A549 (cell line): ENCODE measurements around the gene VPS26A. TPM values are rescaled to one million over a fixed set of nuclear protein-coding genes. Genes with fewer than 3 reads are reported as not detected.
A peak's percentile ranks its signal among the peaks of the same experiment; 100 is the strongest.

Experiments
- ATAC-seq, 2 experiments: fragments of 200-7000 bp in 1 of 2; fragments of >200 bp in 1 of 2; cut with Nextera tagmentation in 1 of 2; cut with Tn5 transposase in 1 of 2; 3 replicates each; pipeline versions ENCODE4 v1.8.0 to v1.9.1; 2018 to 2020; ENCODE audit warnings: mild to moderate bottlenecking in 1 of 2, moderate library complexity in 1 of 2
- CTCF ChIA-PET: fragments of 300-600 bp; sonication (Branson Sonifier 250); formaldehyde crosslinking; extraction: SDS; loops from one replicate; lab custom pipeline; 2021; ENCODE audit warnings: antibody characterized with exemption, inconsistent platforms; lab: Yijun Ruan, JAX
- POLR2A ChIA-PET: fragments of 350-600 bp; formaldehyde crosslinking; extraction: SDS; loops from one replicate; lab custom pipeline; 2021; ENCODE audit warnings: antibody characterized with exemption, inconsistent platforms; lab: Yijun Ruan, JAX
- DNase-seq, 2 experiments: peaks; one replicate each; pipeline versions ENCODE4 v3.0.0 to v3.0.0-alpha.2; 2011 to 2016; ENCODE audit warnings: low read depth in 1 of 2, low spot score in 1 of 2
- FAIRE-seq: peaks from 2 replicates; lab custom pipeline; 2011; peaks lifted over from hg19 to GRCh38; lab: Jason Lieb, UNC
- H3K27ac ChIP-seq, 2 experiments: fragments of >200 bp; sonication (Bioruptor Twin); formaldehyde crosslinking; 3 replicates each; pipeline ENCODE4 v1.5.1; 2016 to 2017
- H3K4me1 ChIP-seq: fragments of >200 bp; sonication (Bioruptor Twin); formaldehyde crosslinking; 3 replicates; pipeline ENCODE4 v1.6.1; 2016
- H3K4me2 ChIP-seq: fragments of >200 bp; sonication (Bioruptor Twin); formaldehyde crosslinking; 3 replicates; pipeline ENCODE4 v1.6.1; 2016
- H3K4me3 ChIP-seq: fragments of >200 bp; sonication (Bioruptor Twin); formaldehyde crosslinking; 3 replicates; pipeline ENCODE4 v1.5.1; 2016
- H3K9me3 ChIP-seq: fragments of >200 bp; sonication (Bioruptor Twin); formaldehyde crosslinking; 3 replicates; pipeline ENCODE4 v1.6.1; 2016
- ATOH8 ChIP-seq: fragments of 250-450 bp; sonication (Bioruptor Pico); IDR thresholded peaks from 2 replicates; pipeline ENCODE4 v1.5.0; 2020; ENCODE audit warnings: low read depth, mild to moderate bottlenecking, moderate library complexity
- CBX2 ChIP-seq: fragments of 200-600 bp; sonication (generic); IDR thresholded peaks from 2 replicates; pipeline ENCODE4 v1.6.1; 2016; ENCODE audit warnings: low read depth, mild to moderate bottlenecking, borderline replicate concordance
- CEBPB ChIP-seq, 2 experiments: fragments of >200 bp in 1 of 2; sonication (Bioruptor Twin) in 1 of 2; formaldehyde crosslinking in 1 of 2; IDR thresholded peaks; 2 replicates each; pipeline ENCODE4 v1.6.1; 2012 to 2016
- CHD2 ChIP-seq: fragments of 150-350 bp; IDR thresholded peaks from 2 replicates; pipeline ENCODE4 v1.6.1; 2014; ENCODE audit warnings: low read length; ENCODE audit not compliant: partially characterized antibody
- CTCF ChIP-seq: fragments of >200 bp; sonication (Bioruptor Twin); formaldehyde crosslinking; IDR thresholded peaks from 3 replicates; pipeline ENCODE4 v1.5.1; 2016
- EHMT2 ChIP-seq: fragments of 200-600 bp; sonication (generic); IDR thresholded peaks from 2 replicates; pipeline ENCODE4 v1.6.1; 2016; ENCODE audit warnings: antibody characterized with exemption, low read depth, mild to moderate bottlenecking, moderate library complexity
- EP300 ChIP-seq, 2 experiments: fragments of >200 bp; sonication (Bioruptor Twin); formaldehyde crosslinking; IDR thresholded peaks; 2 replicates in 1 of 2; 3 replicates in 1 of 2; pipeline ENCODE4 v1.6.1; 2016 to 2017
- ESRRA ChIP-seq: fragments of 150-350 bp; IDR thresholded peaks from 2 replicates; pipeline ENCODE4 v1.6.1; 2014; ENCODE audit warnings: mild to moderate bottlenecking, low read length, borderline replicate concordance
- FOSB ChIP-seq: fragments of 250-450 bp; sonication (Bioruptor Pico); IDR thresholded peaks from 2 replicates; pipeline ENCODE4 v1.5.0; 2020; ENCODE audit warnings: mild to moderate bottlenecking, moderate library complexity
- FOXS1 ChIP-seq: fragments of 250-450 bp; sonication (Bioruptor Pico); IDR thresholded peaks from 2 replicates; pipeline ENCODE4 v1.5.0; 2020; ENCODE audit warnings: mild to moderate bottlenecking, moderate library complexity
- GATA3 ChIP-seq: IDR thresholded peaks from 2 replicates; pipeline ENCODE4 v1.6.1; 2012; ENCODE audit warnings: borderline replicate concordance
- HDAC2 ChIP-seq: fragments of 200-600 bp; sonication (generic); IDR thresholded peaks from 2 replicates; pipeline ENCODE4 v1.6.1; 2016
- HES2 ChIP-seq: fragments of >200 bp; sonication (Bioruptor Twin); formaldehyde crosslinking; IDR thresholded peaks from 2 replicates; pipeline ENCODE4 v1.6.1; 2016
- HOXA7 ChIP-seq: fragments of 250-450 bp; sonication (Bioruptor Pico); IDR thresholded peaks from 2 replicates; pipeline ENCODE4 v1.5.0; 2020; ENCODE audit warnings: mild to moderate bottlenecking, moderate library complexity
- HOXB13 ChIP-seq: fragments of 250-450 bp; sonication (Bioruptor Pico); IDR thresholded peaks from 2 replicates; pipeline ENCODE4 v1.5.0; 2020; ENCODE audit warnings: low read depth, mild to moderate bottlenecking, moderate library complexity
- JUN ChIP-seq, 2 experiments: fragments of >200 bp; sonication (Bioruptor Twin); formaldehyde crosslinking; IDR thresholded peaks; 2 replicates in 1 of 2; 3 replicates in 1 of 2; pipeline ENCODE4 v1.6.1; 2016 to 2017
- JUNB ChIP-seq: fragments of >200 bp; sonication (Bioruptor Twin); formaldehyde crosslinking; IDR thresholded peaks from 2 replicates; pipeline ENCODE4 v1.6.1; 2016
- NFE2L2 ChIP-seq: fragments of 150-350 bp; conservative IDR thresholded peaks from 2 replicates; pipeline ENCODE4 v1.6.1; 2014; ENCODE audit warnings: low read length
- PBX3 ChIP-seq: IDR thresholded peaks from 2 replicates; pipeline ENCODE4 v1.6.1; 2012
- POLR2A ChIP-seq: IDR thresholded peaks from 2 replicates; pipeline ENCODE4 v1.6.1; 2012; ENCODE audit warnings: mild to moderate bottlenecking, low read length
- POLR2AphosphoS2 ChIP-seq: conservative IDR thresholded peaks from 2 replicates; pipeline ENCODE4 v1.6.1; 2012; ENCODE audit warnings: low read length, improper control_type of control experiment, inconsistent platforms
- RARB ChIP-seq: fragments of 250-450 bp; sonication (Bioruptor Pico); IDR thresholded peaks from 2 replicates; pipeline ENCODE4 v1.8.0; 2021; ENCODE audit warnings: mild to moderate bottlenecking, moderate library complexity
- RFX5 ChIP-seq: fragments of 450-650 bp; IDR thresholded peaks from 2 replicates; pipeline ENCODE4 v1.7.1; 2014; ENCODE audit warnings: antibody characterized with exemption, mild to moderate bottlenecking, moderate library complexity
- RNF2 ChIP-seq: fragments of 200-600 bp; sonication (generic); IDR thresholded peaks from 2 replicates; pipeline ENCODE4 v1.6.1; 2016; ENCODE audit warnings: low read depth, mild to moderate bottlenecking, antibody characterized with exemption, moderate library complexity, borderline replicate concordance
- SMC3 ChIP-seq: fragments of >200 bp; sonication (Bioruptor Twin); formaldehyde crosslinking; IDR thresholded peaks from 3 replicates; pipeline ENCODE4 v1.6.1; 2018; ENCODE audit warnings: inconsistent platforms
- TFCP2L1 ChIP-seq: fragments of 250-450 bp; sonication (Bioruptor Pico); IDR thresholded peaks from 2 replicates; pipeline ENCODE4 v1.5.0; 2021; ENCODE audit warnings: mild to moderate bottlenecking
- USF2 ChIP-seq: fragments of 450-650 bp; IDR thresholded peaks from 2 replicates; pipeline ENCODE4 v1.6.1; 2014; ENCODE audit warnings: antibody characterized with exemption
- ZFP36 ChIP-seq: fragments of 450-650 bp; IDR thresholded peaks from 2 replicates; pipeline ENCODE4 v1.6.1; 2014; ENCODE audit warnings: borderline replicate concordance; ENCODE audit not compliant: partially characterized antibody
- WGBS: methylation state at CpG from one replicate; pipeline ENCODE4 v1.1.6; 2017; ENCODE audit errors: missing lambda C conversion rate; 5-methylcytosine and 5-hydroxymethylcytosine counted together
- polyA plus RNA-seq, 4 experiments: library from polyadenylated mRNA; depleted of rRNA in 3 of 4; stranded (reverse); fragments of >200 nt; fragmentation: RNase III in 1 of 4; extraction: RNeasy Plus Mini Kit Qiagen cat#74134 plus additional on column Dnase treatment in 1 of 4; gene quantifications; 2 replicates in 3 of 4; 3 replicates in 1 of 4; pipeline ENCODE4 v1.2.3, GENCODE V29; 2011 to 2017

Gene VPS26A
- polyA plus RNA-seq, 2 of the 4 experiments (the other 2 are of a cell fraction), result 52.6 to 62.6 TPM

- H3K4me2 ChIP-seq, result no peak overlapping the region
- H3K27ac ChIP-seq, result no peak overlapping the region
- ChIA-PET CTCF (interaction anchor here (0.6 to 5.3 kb wide), 5 partner anchors 11 to 101 kb away, joined by 3 to 41 read pairs (median 3); no protein-coding TSS in a partner anchor), POLR2A (no interaction called here)
- H3K4me1 ChIP-seq, result no peaks in the 10 kb centered on the region
- no peak overlapping the region for H3K4me3 ChIP-seq
- TF ChIP-seq GATA3, result no peak
- no peak for TF ChIP-seq EHMT2
- TF ChIP-seq ZFP36, result no peak
- TF ChIP-seq FOSB (CRISPR knock-in tag), result no peak
- no peak for TF ChIP-seq ATOH8 (CRISPR knock-in tag)
- TF ChIP-seq RARB, result no peak
- no peak for TF ChIP-seq CTCF
- no peak for TF ChIP-seq HOXB13 (CRISPR knock-in tag)
- no peak for TF ChIP-seq RNF2
- TF ChIP-seq CEBPB (IDR thresholded peaks at IDR 0.05), result no peak
- 88% methylated on average over 1 of the region's 1 CpG for WGBS
- no peaks in the 10 kb centered on the region for H3K9me3 ChIP-seq
- FAIRE-seq, result no peak
- no peak for ATAC-seq
- DNase-seq, result no peak
These were observed 18.8 kb upstream of the VPS26A start for GRCh38 chr10:69104994-69105790.

- FAIRE-seq (no peak), DNase-seq (no peak), ATAC-seq (peak in 1 of 2 experiments; percentile 25; a peak in 1 of 6 replicates)
- Histone ChIP-seq H3K4me1 (no peaks in the 10 kb centered on the region), H3K4me3 (no peak overlapping the region), H3K27ac (no peak overlapping the region), H3K9me3 (no peaks in the 10 kb centered on the region), H3K4me2 (no peak overlapping the region)
- POLR2A ChIA-PET, result no interaction called here
- no peak for TF ChIP-seq ESRRA
- no peak for TF ChIP-seq HES2
- TF ChIP-seq CHD2, result no peak
- CTCF ChIA-PET, result interaction anchor here (1.0 to 1.7 kb wide), 2 partner anchors 13 to 14 kb away, joined by 3 to 4 read pairs; no protein-coding TSS in a partner anchor
These were observed 16.8 kb upstream of the VPS26A start for GRCh38 chr10:69107176-69107490.

- DNase-seq (no peak), FAIRE-seq (no peak), ATAC-seq (peak in 1 of 2 experiments; percentile 34; a peak in 2 of 6 replicates)
- CTCF ChIA-PET, result interaction anchor here (1.4 to 1.8 kb wide), 3 partner anchors 14 to 102 kb away, joined by 3 to 6 read pairs (median 4); no protein-coding TSS in a partner anchor
- Histone ChIP-seq H3K4me3 (no peak overlapping the region), H3K27ac (no peak overlapping the region), H3K4me2 (no peak overlapping the region), H3K9me3 (no peaks in the 10 kb centered on the region), H3K4me1 (no peaks in the 10 kb centered on the region)
- TF ChIP-seq CEBPB (IDR thresholded peaks at IDR 0.05) (peak in 1 of 2 experiments; percentile 33; a peak in 1 of 4 replicates), CBX2 (no peak)
- WGBS, result 95% methylated on average over 2 of the region's 2 CpGs
- POLR2A ChIA-PET, result no interaction called here
These were observed 16.3 kb upstream of the VPS26A start for GRCh38 chr10:69107699-69108098.

- peaks cover 6% of the 10 kb centered on the region for H3K4me1 ChIP-seq
- FAIRE-seq (no peak), ATAC-seq (no peak), DNase-seq (no peak)
- no peak overlapping the region for H3K27ac ChIP-seq
- TF ChIP-seq JUN (IDR thresholded peaks at IDR 0.05) (no peak), SMC3 (no peak), POLR2AphosphoS2 (no peak), JUNB (no peak), POLR2A (no peak), HOXA7 (CRISPR knock-in tag) (no peak), FOXS1 (CRISPR knock-in tag) (no peak), EP300 (IDR thresholded peaks at IDR 0.05) (no peak), FOSB (CRISPR knock-in tag) (no peak), USF2 (no peak), RFX5 (no peak), PBX3 (no peak), RARB (no peak), HDAC2 (no peak), NFE2L2 (no peak), TFCP2L1 (no peak)
- CTCF ChIA-PET, result no interaction called here
- no peaks in the 10 kb centered on the region for H3K9me3 ChIP-seq
- no peak overlapping the region for H3K4me2 ChIP-seq
- POLR2A ChIA-PET, result no interaction called here
- WGBS, result 31% methylated on average over 1 of the region's 1 CpG
- no peak overlapping the region for H3K4me3 ChIP-seq
These were observed 4.1 kb upstream of the VPS26A start for GRCh38 chr10:69119896-69120295.
